Dermis blood vessel endothelial cell (primary cell): ENCODE measurements around the gene MZT2A. TPM values are rescaled to one million over a fixed set of nuclear protein-coding genes. Genes with fewer than 3 reads are reported as not detected.
A peak's percentile ranks its signal among the peaks of the same experiment; 100 is the strongest.
"Not testable (repeated sequence)": the region's sequence is repeated elsewhere in the genome, so short reads cannot be mapped to it uniquely, and the experiment has no call there.

Source experiments
- DNase-seq: peaks from one replicate; pipeline ENCODE4 v3.0.0; 2010
- total RNA-seq: library from RNA; depleted of rRNA; stranded (reverse); fragments of >200 nt; gene quantifications from 2 replicates; pipeline ENCODE4 v1.2.3, GENCODE V29; 2014

MZT2A gene
- total RNA-seq, 1 donor from 2014 or later: 140 TPM

GRCh38 chr2:131519871-131520470 lies 27.8 kb upstream of the MZT2A start:
- not testable (repeated sequence) for DNase-seq

GRCh38 chr2:131519466-131519865 lies 27.3 kb upstream of the MZT2A start:
- no peak for DNase-seq

- DNase-seq: not testable (repeated sequence)
Measured at GRCh38 chr2:131518531-131518930, 26.3 kb upstream of the MZT2A start.

GRCh38 chr2:131517856-131518255 lies 25.7 kb upstream of the MZT2A start:
- DNase-seq: not testable (repeated sequence)

GRCh38 chr2:131517106-131517831 lies 25.1 kb upstream of the MZT2A start:
- no peak for DNase-seq

GRCh38 chr2:131516621-131517020 lies 24.4 kb upstream of the MZT2A start:
- DNase-seq: peak; percentile 31

GRCh38 chr2:131516011-131516410 lies 23.8 kb upstream of the MZT2A start:
- DNase-seq: no peak

GRCh38 chr2:131515235-131515634 lies 23.0 kb upstream of the MZT2A start:
- not testable (repeated sequence) for DNase-seq

- not testable (repeated sequence) for DNase-seq
Measured at GRCh38 chr2:131514408-131515166, 22.4 kb upstream of the MZT2A start.

- DNase-seq: not testable (repeated sequence)
Measured at GRCh38 chr2:131511969-131512870, 20.0 kb upstream of the MZT2A start.

GRCh38 chr2:131511291-131511968 lies 19.2 kb upstream of the MZT2A start:
- DNase-seq: not testable (repeated sequence)

- DNase-seq: no peak
Measured at GRCh38 chr2:131509615-131510014, 17.4 kb upstream of the MZT2A start.

- not testable (repeated sequence) for DNase-seq
Measured at GRCh38 chr2:131504082-131504750, 12.0 kb upstream of the MZT2A start.

- DNase-seq: not testable (repeated sequence)
Measured at GRCh38 chr2:131503587-131503986, 11.4 kb upstream of the MZT2A start.

GRCh38 chr2:131498321-131498973 lies 6.2 kb upstream of the MZT2A start:
- DNase-seq: not testable (repeated sequence)

- not testable (repeated sequence) for DNase-seq
Measured at GRCh38 chr2:131495506-131495905, 3.3 kb upstream of the MZT2A start.

- DNase-seq: peak; percentile 17
Measured at GRCh38 chr2:131493199-131493968, 1.2 kb upstream of the MZT2A start.

GRCh38 chr2:131492418-131493198 lies 411 bp upstream of the MZT2A start:
- peak; percentile 95 for DNase-seq

- DNase-seq: peak; percentile 13
Measured at GRCh38 chr2:131491469-131491836, 744 bp downstream of the MZT2A start.
